Measurements from ENCODE around the gene ARHGEF3.
"Not testable (repeated sequence)": the region's sequence is repeated elsewhere in the genome, so short reads cannot be mapped to it uniquely, and the experiment has no call there.

The ARHGEF3 gene

GRCh38 chr3:56759532-56759931, 42.2 kb downstream of the ARHGEF3 start:
- H3K27ac ChIP-seq: no peak overlapping the region
- TF ChIP-seq CTCF (IDR thresholded peaks at IDR 0.05) (no peak), ZFX (IDR thresholded peaks at IDR 0.05; ENCODE audit: borderline replicate concordance) (no peak)

GRCh38 chr3:56758539-56758981, 43.2 kb downstream of the ARHGEF3 start:
- no peak overlapping the region for H3K27ac ChIP-seq
- TF ChIP-seq ZFX (IDR thresholded peaks at IDR 0.05; ENCODE audit: borderline replicate concordance): no peak
- TF ChIP-seq CTCF (IDR thresholded peaks at IDR 0.05): no peak

GRCh38 chr3:56758042-56758441, 43.7 kb downstream of the ARHGEF3 start:
- not testable (repeated sequence) for H3K27ac ChIP-seq

- no peak for TF ChIP-seq ZFX (IDR thresholded peaks at IDR 0.05; ENCODE audit: borderline replicate concordance)
- H3K27ac ChIP-seq: no peak overlapping the region
These were observed 46.9 kb downstream of the ARHGEF3 start for GRCh38 chr3:56754741-56755417.

GRCh38 chr3:56753206-56753820, 48.4 kb downstream of the ARHGEF3 start:
- H3K27ac ChIP-seq: no peak overlapping the region
- TF ChIP-seq ZFX (IDR thresholded peaks at IDR 0.05; ENCODE audit: borderline replicate concordance) (no peak), CTCF (IDR thresholded peaks at IDR 0.05) (no peak)

GRCh38 chr3:56751056-56751707, 50.6 kb downstream of the ARHGEF3 start:
- TF ChIP-seq ZFX (IDR thresholded peaks at IDR 0.05; ENCODE audit: borderline replicate concordance): no peak
- TF ChIP-seq CTCF (IDR thresholded peaks at IDR 0.05): no peak
- H3K27ac ChIP-seq: no peak overlapping the region

GRCh38 chr3:56748663-56749231, 53.0 kb downstream of the ARHGEF3 start:
- H3K27ac ChIP-seq: no peak overlapping the region
- TF ChIP-seq ZFX (IDR thresholded peaks at IDR 0.05; ENCODE audit: borderline replicate concordance) (no peak), CTCF (IDR thresholded peaks at IDR 0.05) (no peak)

GRCh38 chr3:56747150-56747549, 54.6 kb downstream of the ARHGEF3 start:
- no peak overlapping the region for H3K27ac ChIP-seq
- TF ChIP-seq CTCF (IDR thresholded peaks at IDR 0.05) (no peak), ZFX (IDR thresholded peaks at IDR 0.05; ENCODE audit: borderline replicate concordance) (no peak)
